Activated T-helper 1 cell treated with anti-CD3 and anti-CD28 coated beads, Interleukin-12 subunit alpha, Interleukin-12 subunit beta, Interleukin-2, Interleukin-4 antibody, amounts not matched to agents 30 ng/mL and 10 ng/mL and 1 ng/mL, durations not matched to agents 14 hours and 24 hours and 36 hours (primary cell): ENCODE results near the gene KCNJ6. TPM values are rescaled to one million over a fixed set of nuclear protein-coding genes. Genes with fewer than 3 reads are reported as not detected.

Source experiments
- DNase-seq: peaks from one replicate; pipeline ENCODE4 v3.0.0; 2021; ENCODE audit warnings: low spot score
- H3K27ac Mint-ChIP-seq: one replicate; pipeline ENCODE4 v1.8.0; 2021; ENCODE audit warnings: mild to moderate bottlenecking, mixed read lengths
- H3K27me3 Mint-ChIP-seq: one replicate; pipeline ENCODE4 v1.8.0; 2022; ENCODE audit warnings: mild to moderate bottlenecking, moderate library complexity, mixed read lengths; ENCODE audit not compliant: insufficient read depth
- H3K36me3 Mint-ChIP-seq: one replicate; pipeline ENCODE4 v1.8.0; 2021; ENCODE audit warnings: low read depth, mixed read lengths
- H3K4me1 Mint-ChIP-seq: one replicate; pipeline ENCODE4 v1.8.0; 2021; ENCODE audit warnings: low read depth, mixed read lengths
- H3K4me3 Mint-ChIP-seq: one replicate; pipeline ENCODE4 v1.8.0; 2021; ENCODE audit warnings: mild to moderate bottlenecking, moderate library complexity, mixed read lengths
- H3K9me3 Mint-ChIP-seq: one replicate; pipeline ENCODE4 v1.8.0; 2021; ENCODE audit warnings: mixed read lengths
- intact Hi-C: fragments of 100-400 bp; cut with micrococcal nuclease; formaldehyde crosslinking; loops from one replicate; pipeline ENCODE4 v1.15.1; 2024
- total RNA-seq: library from RNA; stranded (reverse); gene quantifications from 2 replicates; pipeline ENCODE4 v1.2.3, GENCODE V29; 2022

Gene KCNJ6
- total RNA-seq, 1 donor from 2014 or later: not detected

DNA sequence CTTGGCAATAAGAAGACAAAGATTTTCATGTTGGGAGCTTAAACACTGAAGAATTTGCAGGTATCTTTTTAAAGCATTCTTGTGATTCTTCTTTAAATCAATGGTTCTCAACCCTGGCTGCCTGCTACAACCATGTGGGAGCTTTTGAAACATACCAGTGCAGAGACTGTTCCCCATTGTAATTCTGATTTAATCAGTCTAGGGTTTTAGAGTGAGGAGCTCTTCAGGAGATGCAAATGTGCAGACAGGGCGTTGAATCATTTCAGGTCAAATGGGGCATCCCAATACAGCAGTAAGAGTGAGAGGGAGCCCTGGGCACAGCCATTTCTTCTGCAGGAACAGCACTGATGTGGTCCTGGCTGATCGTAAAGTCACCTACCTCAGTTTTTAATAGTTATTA, 24.3 kb downstream of the KCNJ6 start:
- DNase-seq: no peak
- Mint-ChIP-seq H3K27me3 (peaks cover 4% of the 10 kb centered on the region), H3K4me1 (no peaks in the 10 kb centered on the region), H3K9me3 (no peaks in the 10 kb centered on the region), H3K27ac (no peak overlapping the region), H3K4me3 (no peak overlapping the region), H3K36me3 (no peaks in the 10 kb centered on the region)
- intact Hi-C loops: no loop called here

DNA sequence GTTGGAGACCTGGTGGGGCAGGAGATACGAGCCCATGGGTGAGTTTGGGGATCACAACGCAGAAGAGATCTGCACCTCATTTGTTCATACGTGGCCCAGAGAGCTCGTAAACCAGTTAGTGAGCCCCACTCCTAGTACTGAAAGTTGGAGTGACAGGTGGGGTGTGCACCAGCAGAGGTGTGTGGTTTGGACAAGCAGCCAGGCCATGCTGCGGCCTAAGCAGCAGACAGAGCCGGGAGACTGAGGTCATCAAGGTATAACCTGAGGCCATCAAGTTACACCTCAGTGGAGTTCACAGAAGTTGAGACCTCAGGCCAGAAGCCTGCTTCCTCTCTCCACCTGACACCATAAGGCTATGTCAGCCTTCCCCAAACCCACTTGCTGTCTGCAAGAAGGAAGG, 27.6 kb downstream of the KCNJ6 start:
- Mint-ChIP-seq H3K4me3 (no peak overlapping the region), H3K36me3 (no peaks in the 10 kb centered on the region), H3K9me3 (no peaks in the 10 kb centered on the region), H3K4me1 (no peaks in the 10 kb centered on the region), H3K27ac (no peak overlapping the region), H3K27me3 (peaks cover 4% of the 10 kb centered on the region)
- DNase-seq: no peak
- intact Hi-C loops: no loop called here

DNA sequence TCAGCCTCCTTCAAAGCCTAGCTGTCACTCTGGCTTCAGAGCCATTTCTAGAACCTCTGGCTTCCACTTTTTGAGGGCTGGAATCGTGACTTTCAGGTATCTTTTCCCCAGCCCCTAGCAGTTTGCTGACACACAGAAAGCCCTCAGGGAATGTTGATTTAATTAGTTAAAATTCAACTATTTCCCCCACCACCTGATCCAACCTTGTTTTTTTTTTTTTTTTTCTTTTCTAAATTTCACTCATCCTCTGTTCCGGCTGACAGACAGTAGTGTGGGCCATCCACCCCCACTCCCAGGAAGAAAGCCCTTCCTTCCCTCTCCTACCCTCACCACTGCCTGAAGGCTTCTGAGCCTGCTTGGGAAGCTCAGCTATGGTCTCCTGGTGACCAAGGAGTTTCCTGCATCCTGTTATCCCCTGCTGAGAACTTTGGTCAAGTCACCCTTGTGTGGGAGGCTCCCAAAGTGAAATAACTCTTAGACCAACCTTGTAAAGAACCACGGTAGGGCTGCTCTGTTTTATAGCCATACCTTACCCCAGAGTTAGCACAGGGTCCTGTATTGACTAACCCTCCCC, 29.4 kb downstream of the KCNJ6 start:
- DNase-seq: no peak
- H3K4me1 Mint-ChIP-seq: no peaks in the 10 kb centered on the region
- H3K27ac Mint-ChIP-seq: no peak overlapping the region
- no peak overlapping the region for H3K4me3 Mint-ChIP-seq
- H3K36me3 Mint-ChIP-seq: no peaks in the 10 kb centered on the region
- H3K9me3 Mint-ChIP-seq: no peaks in the 10 kb centered on the region
- H3K27me3 Mint-ChIP-seq: peaks cover 2% of the 10 kb centered on the region
- intact Hi-C loops: no loop called here

DNA sequence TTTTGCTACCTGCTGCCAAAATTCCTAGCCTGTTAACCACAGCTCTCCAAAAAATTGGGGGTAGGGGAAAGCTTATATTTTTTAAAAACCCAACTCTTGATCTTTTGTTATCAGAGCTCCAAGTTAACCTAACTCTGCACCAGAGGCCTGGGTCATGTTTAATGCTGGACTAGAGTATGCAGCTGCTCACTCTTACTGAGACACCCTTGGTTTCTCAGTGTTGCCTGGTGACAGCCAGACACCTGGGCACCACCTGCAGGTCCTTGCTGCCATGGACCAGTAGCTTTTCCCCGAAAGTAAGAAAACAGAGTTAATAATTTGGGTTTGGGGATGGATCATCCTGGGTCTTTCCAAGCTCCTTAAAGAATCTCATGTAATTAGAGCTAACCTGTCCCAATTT, 30.1 kb downstream of the KCNJ6 start:
- no peak for DNase-seq
- intact Hi-C loops: no loop called here
- Mint-ChIP-seq H3K36me3 (no peaks in the 10 kb centered on the region), H3K4me3 (no peak overlapping the region), H3K27ac (no peak overlapping the region), H3K9me3 (no peaks in the 10 kb centered on the region), H3K27me3 (peaks cover 2% of the 10 kb centered on the region), H3K4me1 (no peaks in the 10 kb centered on the region)

DNA sequence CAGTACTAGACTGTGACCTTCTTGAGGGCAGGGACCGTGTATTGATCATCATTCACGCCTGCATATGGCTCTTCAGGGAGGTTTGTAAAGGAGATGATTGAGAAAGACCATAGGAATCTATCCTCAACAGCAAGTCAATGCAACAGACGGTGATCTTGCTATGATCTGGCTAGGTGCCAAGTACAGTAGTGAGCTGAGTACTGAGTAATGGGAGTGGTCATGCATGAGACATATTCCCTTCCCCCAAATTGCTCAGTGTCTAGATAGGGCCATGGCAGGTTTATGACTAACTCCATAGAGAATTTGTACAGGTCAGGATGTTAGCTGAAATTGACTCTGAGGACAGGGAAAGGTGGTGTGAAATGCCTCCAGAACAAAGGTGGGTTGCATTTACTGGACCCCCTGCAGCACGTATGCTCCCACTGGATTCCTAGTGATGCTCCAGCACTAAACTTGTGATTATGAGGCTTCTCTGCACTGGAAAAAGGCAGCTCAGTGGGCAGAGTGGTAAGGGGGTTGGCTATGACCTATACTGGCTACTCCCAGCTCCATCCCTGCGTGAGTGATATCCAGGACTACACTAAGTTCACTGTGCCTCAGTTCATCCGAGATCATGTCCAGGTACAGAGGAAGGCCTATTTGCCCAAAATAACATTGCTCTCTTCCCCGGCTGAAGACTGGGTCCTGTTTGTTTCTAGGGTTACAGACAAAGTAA, 37.2 kb downstream of the KCNJ6 start:
- no peaks in the 10 kb centered on the region for H3K9me3 Mint-ChIP-seq
- no peak for DNase-seq
- H3K27me3 Mint-ChIP-seq: no peaks in the 10 kb centered on the region
- H3K27ac Mint-ChIP-seq: no peak overlapping the region
- intact Hi-C loops: no loop called here
- no peaks in the 10 kb centered on the region for H3K36me3 Mint-ChIP-seq
- H3K4me1 Mint-ChIP-seq: peaks cover 13% of the 10 kb centered on the region
- no peak overlapping the region for H3K4me3 Mint-ChIP-seq

DNA sequence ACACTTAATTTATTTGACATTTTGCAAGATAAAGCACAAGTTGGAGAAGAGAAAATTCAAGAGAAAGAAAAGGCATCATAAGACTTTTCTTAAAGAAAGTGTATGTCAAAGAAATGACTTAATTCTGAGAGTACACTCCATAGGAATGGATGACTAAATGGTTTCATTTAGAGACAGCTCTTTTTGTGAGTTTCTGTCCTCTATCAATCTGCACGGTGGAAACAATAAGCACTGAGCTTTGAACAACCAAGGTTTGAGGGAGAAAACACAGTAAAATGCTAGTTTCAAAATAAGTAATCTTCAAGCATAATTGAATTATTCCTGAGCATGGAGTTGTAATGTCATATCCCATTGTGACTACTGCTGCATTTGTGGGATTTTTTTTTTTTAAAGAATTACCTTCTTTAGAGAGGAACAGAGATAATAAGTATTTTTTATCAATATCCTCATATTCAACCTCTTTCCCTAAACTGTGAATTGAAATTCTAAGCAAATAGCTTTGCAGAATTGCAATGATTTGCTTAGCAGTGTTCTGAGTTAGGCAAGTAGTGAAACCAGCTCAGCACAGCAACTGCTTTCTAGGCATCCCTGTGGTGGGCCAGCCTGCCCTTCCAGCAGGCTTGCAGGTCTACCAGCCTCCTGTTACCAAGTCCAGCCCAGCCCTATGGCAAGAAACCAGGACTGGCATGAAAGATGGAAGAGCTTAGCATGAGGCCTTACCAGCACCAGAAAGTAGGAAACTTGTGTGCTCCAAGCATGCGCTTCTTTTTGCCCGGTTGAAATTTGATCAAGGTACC, 38.2 kb downstream of the KCNJ6 start:
- H3K4me1 Mint-ChIP-seq: peaks cover 13% of the 10 kb centered on the region
- intact Hi-C loops: no loop called here
- no peak for DNase-seq

DNA sequence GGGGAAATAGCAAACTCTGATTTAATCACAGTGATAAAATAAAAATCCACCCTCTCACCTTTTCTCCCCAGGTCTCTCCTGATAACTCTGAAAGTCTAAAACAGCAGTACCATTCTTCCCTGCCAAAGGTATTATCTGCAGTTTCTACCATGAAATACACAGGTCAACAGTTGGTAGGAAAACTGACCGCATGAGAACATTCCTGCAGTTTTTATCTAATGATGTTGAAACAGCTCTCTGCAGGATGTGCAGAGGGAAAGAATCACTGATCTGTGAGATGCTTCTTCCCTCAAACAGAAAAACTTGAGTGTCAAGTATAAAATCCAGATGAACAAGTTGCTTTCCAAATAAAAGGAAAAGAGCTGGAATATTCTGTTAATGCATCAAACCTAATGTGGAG, 39.1 kb downstream of the KCNJ6 start:
- no peak overlapping the region for H3K4me3 Mint-ChIP-seq
- no peak overlapping the region for H3K27ac Mint-ChIP-seq
- H3K36me3 Mint-ChIP-seq: no peaks in the 10 kb centered on the region
- H3K27me3 Mint-ChIP-seq: no peaks in the 10 kb centered on the region
- DNase-seq: no peak
- intact Hi-C loops: no loop called here
- H3K4me1 Mint-ChIP-seq: peaks cover 13% of the 10 kb centered on the region
- H3K9me3 Mint-ChIP-seq: no peaks in the 10 kb centered on the region

More for the DNA sequence above, 38.2 kb downstream of the KCNJ6 start:
- Mint-ChIP-seq H3K36me3 (no peaks in the 10 kb centered on the region), H3K9me3 (no peaks in the 10 kb centered on the region), H3K27ac (peak overlapping the region; percentile 11), H3K4me3 (no peak overlapping the region), H3K27me3 (no peaks in the 10 kb centered on the region)

DNA sequence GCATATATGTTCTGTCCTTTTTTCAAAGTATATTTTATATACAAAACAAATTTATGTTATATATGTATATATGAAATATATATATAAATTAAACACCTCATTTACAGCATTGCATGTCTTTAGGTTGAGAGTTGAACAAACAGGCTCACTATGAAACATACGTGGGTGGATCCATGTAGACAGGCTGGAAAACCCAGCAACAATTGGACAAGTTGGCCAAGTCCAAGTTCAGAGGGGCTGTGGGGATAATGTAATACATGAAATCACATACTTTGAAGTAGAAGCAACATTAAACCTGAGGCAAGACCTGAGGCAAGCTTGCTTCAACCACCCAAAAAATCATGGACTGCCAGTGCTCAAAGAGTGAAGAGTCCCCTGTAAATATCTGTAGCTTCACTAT, 39.7 kb downstream of the KCNJ6 start:
- DNase-seq: no peak
- no peak overlapping the region for H3K27ac Mint-ChIP-seq
- H3K9me3 Mint-ChIP-seq: no peaks in the 10 kb centered on the region
- H3K4me3 Mint-ChIP-seq: no peak overlapping the region
- no peaks in the 10 kb centered on the region for H3K27me3 Mint-ChIP-seq
- peaks cover 13% of the 10 kb centered on the region for H3K4me1 Mint-ChIP-seq
- intact Hi-C loops: no loop called here
- no peaks in the 10 kb centered on the region for H3K36me3 Mint-ChIP-seq

DNA sequence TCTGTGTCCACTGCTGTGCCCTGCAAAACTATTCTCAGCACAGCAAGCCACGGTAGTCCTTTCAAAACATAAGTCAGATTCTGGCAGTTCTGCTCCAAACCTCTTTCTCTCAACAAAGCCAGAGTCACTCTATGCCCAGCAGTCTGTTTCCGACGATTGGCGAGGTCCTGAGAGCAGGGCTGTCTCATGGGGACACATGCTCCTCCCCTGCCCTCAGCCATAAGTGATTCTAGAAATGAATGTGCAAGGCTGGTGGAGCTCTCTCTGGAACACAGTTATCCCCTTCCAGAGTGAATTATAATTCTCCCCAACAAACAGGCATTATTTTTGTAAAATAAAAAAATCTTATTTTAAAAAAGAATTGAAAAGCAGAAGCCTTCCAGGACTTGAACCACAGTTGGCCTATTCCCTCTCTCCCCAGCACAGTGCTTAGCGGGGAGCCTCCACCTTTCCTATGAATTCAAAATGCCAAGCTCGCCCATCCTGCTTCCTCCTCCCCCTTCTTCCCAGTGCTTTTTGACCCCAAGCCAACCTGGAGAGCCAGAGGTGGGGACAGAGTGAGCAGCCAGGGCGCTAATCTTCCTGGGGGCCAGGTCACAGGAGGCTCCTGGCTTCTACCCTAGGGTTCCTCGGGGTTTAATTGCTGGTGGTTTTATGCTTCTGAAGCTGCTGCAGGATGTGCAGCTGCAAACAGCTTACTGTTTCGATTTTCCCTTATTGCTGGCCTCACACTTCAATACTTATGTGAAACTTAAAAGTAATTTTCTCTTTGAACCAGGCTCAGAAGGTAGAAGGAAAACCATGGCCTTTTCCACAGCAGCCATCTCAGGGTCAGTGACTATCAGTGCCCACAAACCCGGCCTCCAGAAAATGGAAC, 41.1 kb downstream of the KCNJ6 start:
- Mint-ChIP-seq H3K27ac (no peak overlapping the region), H3K4me3 (no peak overlapping the region), H3K36me3 (no peaks in the 10 kb centered on the region), H3K4me1 (peaks cover 13% of the 10 kb centered on the region), H3K27me3 (no peaks in the 10 kb centered on the region), H3K9me3 (no peaks in the 10 kb centered on the region)
- intact Hi-C loops: no loop called here
- no peak for DNase-seq

DNA sequence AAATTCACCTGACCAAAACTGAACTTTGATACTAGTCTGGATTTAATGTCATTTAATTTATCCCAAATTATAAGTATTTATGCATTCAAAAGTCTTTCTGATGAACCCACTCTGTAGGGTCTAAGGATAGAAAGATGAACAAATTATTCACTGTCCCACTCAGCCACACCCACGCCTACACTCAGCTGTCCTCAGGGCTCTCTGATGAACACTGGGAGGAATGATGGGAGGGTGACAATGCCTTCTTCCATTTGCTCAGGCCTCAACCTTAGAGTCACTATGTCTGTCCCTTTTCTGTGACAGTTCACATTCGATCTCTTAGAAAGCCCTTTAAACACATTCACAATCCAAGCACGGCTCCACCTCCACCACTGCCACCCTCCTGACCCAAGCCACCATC, 41.8 kb downstream of the KCNJ6 start:
- no peak overlapping the region for H3K27ac Mint-ChIP-seq
- no peaks in the 10 kb centered on the region for H3K36me3 Mint-ChIP-seq
- H3K27me3 Mint-ChIP-seq: no peaks in the 10 kb centered on the region
- H3K9me3 Mint-ChIP-seq: no peaks in the 10 kb centered on the region
- no peak for DNase-seq
- no peak overlapping the region for H3K4me3 Mint-ChIP-seq
- peaks cover 13% of the 10 kb centered on the region for H3K4me1 Mint-ChIP-seq
- intact Hi-C loops: no loop called here

DNA sequence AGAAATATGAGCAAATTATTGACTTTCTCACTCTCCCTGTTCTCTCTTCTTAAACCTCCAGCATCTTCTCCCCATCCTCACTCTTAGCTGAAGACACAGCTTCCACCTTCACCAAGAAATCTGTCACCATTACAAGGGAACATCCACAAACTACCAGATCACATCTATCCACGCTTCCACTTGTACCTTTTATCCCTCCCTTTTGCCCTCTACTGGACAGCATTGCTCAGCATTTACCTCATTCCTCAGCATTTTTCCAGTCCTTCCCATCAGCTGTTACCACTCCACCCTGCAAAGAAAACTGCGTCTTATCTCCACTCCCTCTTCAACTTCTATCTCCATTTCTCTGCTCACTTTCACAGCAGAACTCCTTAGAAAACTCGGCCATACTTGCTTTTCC, 42.6 kb downstream of the KCNJ6 start:
- Mint-ChIP-seq H3K4me3 (no peak overlapping the region), H3K27me3 (no peaks in the 10 kb centered on the region), H3K36me3 (no peaks in the 10 kb centered on the region), H3K9me3 (no peaks in the 10 kb centered on the region), H3K4me1 (peaks cover 13% of the 10 kb centered on the region), H3K27ac (no peak overlapping the region)
- no peak for DNase-seq
- intact Hi-C loops: no loop called here

DNA sequence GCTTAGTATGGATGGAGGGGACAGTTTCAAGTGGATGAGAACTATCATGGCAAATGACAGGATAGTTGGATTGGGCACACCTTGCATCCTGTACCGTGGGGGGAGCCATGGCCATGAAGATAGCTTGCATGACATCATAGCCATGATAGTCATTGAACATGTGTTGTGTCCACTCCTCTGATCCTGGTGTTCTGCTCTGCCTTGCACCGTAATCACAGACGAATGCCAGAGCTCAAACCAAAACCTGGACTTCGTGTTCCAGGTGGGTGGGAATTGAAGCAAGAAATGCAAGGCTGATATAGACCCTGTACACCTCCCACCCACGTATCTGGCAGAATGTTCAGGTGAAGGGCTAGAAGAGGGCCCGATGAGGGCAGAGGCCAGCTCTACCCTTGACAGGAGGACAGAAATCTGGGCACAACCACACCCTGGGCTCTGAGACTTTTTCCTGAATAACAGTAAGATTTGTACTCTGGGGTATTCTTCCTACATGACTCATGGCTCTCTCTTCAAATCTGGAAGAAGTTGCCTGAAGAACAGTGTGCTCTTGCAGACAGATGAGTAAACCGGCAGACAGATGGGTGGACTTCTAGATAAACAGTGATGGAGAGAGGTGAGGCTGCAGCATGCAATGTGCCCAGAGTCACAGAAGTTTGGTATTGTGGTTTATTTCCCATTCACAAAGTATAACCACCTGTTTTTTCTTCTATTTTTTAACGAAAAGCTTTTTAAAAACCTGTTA, 45.0 kb downstream of the KCNJ6 start:
- H3K4me1 Mint-ChIP-seq: no peaks in the 10 kb centered on the region
- no peak overlapping the region for H3K27ac Mint-ChIP-seq
- no peaks in the 10 kb centered on the region for H3K36me3 Mint-ChIP-seq
- DNase-seq: no peak
- intact Hi-C loops: no loop called here
- no peaks in the 10 kb centered on the region for H3K27me3 Mint-ChIP-seq
- no peaks in the 10 kb centered on the region for H3K9me3 Mint-ChIP-seq
- no peak overlapping the region for H3K4me3 Mint-ChIP-seq
